BLaER1 (cell line): ENCODE measurements around the gene CAPRIN1.

ENCODE experiments used
- H3K27ac ChIP-seq: shearing (Covaris generic); formaldehyde crosslinking; 2 replicates; pipeline ENCODE4 v1.8.1; 2022
- H3K27me3 ChIP-seq: shearing (Covaris generic); formaldehyde crosslinking; 2 replicates; pipeline ENCODE4 v1.8.1; 2022
- H3K36me3 ChIP-seq: shearing (Covaris generic); formaldehyde crosslinking; 2 replicates; pipeline ENCODE4 v1.8.1; 2022
- H3K4me1 ChIP-seq: shearing (Covaris generic); formaldehyde crosslinking; 2 replicates; pipeline ENCODE4 v1.8.1; 2022
- H3K4me2 ChIP-seq: shearing (Covaris generic); formaldehyde crosslinking; 2 replicates; pipeline ENCODE4 v1.8.1; 2022
- H3K4me3 ChIP-seq: shearing (Covaris generic); formaldehyde crosslinking; 2 replicates; pipeline ENCODE4 v1.8.1; 2022
- H3K9ac ChIP-seq: shearing (Covaris generic); formaldehyde crosslinking; 2 replicates; pipeline ENCODE4 v1.8.1; 2022
- H3K9me3 ChIP-seq: shearing (Covaris generic); formaldehyde crosslinking; 2 replicates; pipeline ENCODE4 v1.8.1; 2022
- H4K20me1 ChIP-seq: shearing (Covaris generic); formaldehyde crosslinking; 2 replicates; pipeline ENCODE4 v1.8.1; 2022
- Cebpa-rat ChIP-seq: shearing (Covaris generic); IDR thresholded peaks from 2 replicates; pipeline ENCODE4 v1.8.1; 2022

CAPRIN1 gene

DNA sequence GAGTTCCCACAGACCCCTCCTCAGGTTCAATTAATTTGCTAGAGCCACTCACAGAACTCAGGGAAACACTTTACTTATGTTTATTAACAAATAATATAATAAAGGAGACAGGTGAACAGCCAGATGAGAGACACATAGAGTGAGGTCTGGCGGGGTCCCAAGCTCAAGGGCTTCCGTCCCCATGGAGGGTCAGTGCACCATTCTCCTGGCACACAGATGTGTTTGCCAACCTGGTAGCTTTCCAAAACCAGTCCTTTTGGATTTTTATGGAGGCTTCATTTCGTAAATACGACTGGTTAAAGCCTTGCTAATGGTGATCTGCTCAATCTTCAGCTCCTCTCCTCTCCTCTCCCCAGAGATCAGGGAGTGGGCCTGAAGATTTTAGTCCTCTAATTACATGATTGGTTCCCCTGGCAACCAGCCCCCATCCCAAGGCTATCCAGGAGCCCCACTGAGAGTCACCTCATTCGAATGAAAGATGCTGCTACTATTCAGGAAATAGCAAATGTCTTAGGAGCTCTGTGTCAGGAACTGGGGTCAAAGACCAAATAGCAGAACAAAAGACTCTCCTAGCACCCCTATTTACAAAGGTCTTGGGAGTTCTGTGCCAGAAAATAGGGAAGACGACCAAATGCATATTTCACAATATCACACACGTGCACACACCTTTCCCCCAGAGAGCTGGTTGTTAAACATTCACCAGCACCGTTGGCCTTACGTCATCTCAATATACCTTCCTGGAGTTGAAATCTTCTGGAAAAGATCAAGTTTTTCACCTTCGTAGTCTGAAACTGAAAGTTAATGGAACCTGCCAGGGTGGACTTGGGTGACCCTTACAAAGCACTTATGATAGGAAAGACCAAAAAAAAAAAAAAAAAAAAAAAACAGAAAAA lies 23.8 kb upstream of the CAPRIN1 start:
- no peak overlapping the region for H3K4me2 ChIP-seq
- no peak overlapping the region for H3K27ac ChIP-seq

DNA sequence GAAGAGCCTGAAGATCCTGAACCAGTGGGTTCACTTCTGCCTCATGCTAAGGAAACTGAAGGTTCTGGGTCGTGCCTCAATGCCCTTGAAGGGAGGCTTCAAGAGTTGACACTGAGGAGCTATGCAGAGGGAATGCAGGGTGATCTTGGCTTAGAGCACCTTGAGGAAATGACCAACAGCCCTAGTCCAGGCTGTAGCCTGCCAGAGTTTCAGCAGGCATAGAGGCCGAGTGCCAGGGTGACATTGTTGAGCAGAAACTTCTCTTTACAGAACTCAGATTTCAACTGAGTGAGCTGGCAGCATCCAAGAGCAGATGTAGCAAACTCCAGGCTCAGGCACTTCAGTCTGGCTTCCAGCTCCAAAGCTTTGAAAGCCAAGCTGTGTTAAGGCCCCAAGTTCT lies 23.1 kb upstream of the CAPRIN1 start:
- H3K9me3 ChIP-seq: no peaks in the 10 kb centered on the region
- no peak overlapping the region for H3K4me2 ChIP-seq
- no peak overlapping the region for H3K9ac ChIP-seq
- H3K27ac ChIP-seq: no peak overlapping the region
- no peaks in the 10 kb centered on the region for H3K36me3 ChIP-seq
- H4K20me1 ChIP-seq: no peaks in the 10 kb centered on the region
- H3K27me3 ChIP-seq: no peaks in the 10 kb centered on the region
- TF ChIP-seq Cebpa-rat: no peak
- no peaks in the 10 kb centered on the region for H3K4me1 ChIP-seq
- H3K4me3 ChIP-seq: no peak overlapping the region

More for the DNA sequence above, 23.8 kb upstream of the CAPRIN1 start:
- no peak overlapping the region for H3K9ac ChIP-seq
- no peaks in the 10 kb centered on the region for H3K36me3 ChIP-seq
- H3K27me3 ChIP-seq: no peaks in the 10 kb centered on the region
- no peak overlapping the region for H3K4me3 ChIP-seq
- peaks cover under 1% of the 10 kb centered on the region; the same call in 1 of the 2 replicates for H3K9me3 ChIP-seq
- H3K4me1 ChIP-seq: no peaks in the 10 kb centered on the region
- TF ChIP-seq Cebpa-rat: no peak
- H4K20me1 ChIP-seq: no peaks in the 10 kb centered on the region

DNA sequence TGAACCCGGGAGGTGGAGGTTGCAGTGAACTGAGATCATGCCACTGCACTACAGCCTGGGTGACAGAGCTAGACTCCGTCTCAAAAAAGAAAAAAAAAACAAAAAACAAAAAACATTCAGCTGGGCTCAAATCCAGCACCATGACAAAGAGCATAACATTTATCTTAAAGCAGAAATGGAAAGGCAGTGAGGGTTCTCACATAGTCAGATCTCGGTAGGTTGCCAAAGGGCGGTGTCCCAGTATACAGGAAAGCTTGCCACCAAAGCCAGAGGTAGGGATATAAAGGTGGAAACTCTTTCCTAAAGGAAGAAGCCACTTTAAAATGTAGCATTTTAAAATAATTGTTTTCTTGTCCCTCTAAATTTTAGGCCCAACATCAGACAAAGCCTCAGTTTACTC lies 22.4 kb upstream of the CAPRIN1 start:
- Histone ChIP-seq H3K4me1 (no peaks in the 10 kb centered on the region), H3K27ac (no peak overlapping the region), H4K20me1 (no peaks in the 10 kb centered on the region), H3K9ac (no peak overlapping the region), H3K9me3 (no peaks in the 10 kb centered on the region), H3K36me3 (no peaks in the 10 kb centered on the region), H3K27me3 (no peaks in the 10 kb centered on the region), H3K4me3 (no peak overlapping the region), H3K4me2 (no peak overlapping the region)
- no peak for TF ChIP-seq Cebpa-rat

DNA sequence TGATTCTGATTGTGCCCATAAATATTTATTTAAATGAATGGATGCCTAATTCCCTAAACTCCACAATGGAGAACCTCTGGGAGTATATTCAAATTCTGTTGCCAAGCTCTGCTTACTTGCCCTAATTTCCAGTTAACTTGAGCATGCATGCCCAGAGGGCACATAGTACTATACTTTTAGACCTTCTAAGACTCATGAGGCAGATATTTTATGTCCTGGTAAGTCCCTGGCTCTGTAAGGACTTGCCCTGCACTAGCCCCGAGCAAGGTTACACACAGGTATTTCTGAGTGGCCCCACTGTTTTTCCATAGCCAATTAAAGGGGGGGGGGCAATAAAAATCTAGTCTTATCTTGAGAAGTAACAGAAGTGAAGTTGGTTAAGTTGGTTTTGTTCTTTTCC lies 21.1 kb upstream of the CAPRIN1 start:
- Histone ChIP-seq H3K27ac (no peak overlapping the region), H3K4me1 (no peaks in the 10 kb centered on the region), H3K9me3 (no peaks in the 10 kb centered on the region), H3K4me3 (no peak overlapping the region), H3K4me2 (no peak overlapping the region), H3K9ac (no peak overlapping the region), H3K27me3 (no peaks in the 10 kb centered on the region), H4K20me1 (no peaks in the 10 kb centered on the region), H3K36me3 (no peaks in the 10 kb centered on the region)
- TF ChIP-seq Cebpa-rat: no peak

DNA sequence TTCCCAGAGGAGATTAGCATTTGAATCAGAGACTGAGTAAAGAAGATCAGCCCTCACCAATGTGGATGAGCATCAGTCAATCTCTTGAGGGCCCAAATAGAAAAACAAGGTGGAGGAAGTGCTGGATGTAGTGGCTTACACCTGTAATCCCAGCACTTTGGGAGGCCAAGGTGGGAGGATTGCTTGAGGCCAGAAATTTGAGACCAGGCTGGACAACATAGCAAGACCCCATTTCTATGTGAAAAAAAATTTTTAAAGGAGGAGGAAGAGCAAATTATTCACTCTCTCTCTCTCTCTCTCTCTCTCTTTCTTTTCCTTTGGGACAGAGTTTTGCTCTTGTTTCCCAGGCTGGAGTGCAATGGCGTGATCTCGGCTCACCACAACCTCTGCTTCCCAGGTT lies 18.1 kb upstream of the CAPRIN1 start:
- Histone ChIP-seq H3K4me3 (no peak overlapping the region), H3K9me3 (no peaks in the 10 kb centered on the region), H3K4me2 (no peak overlapping the region), H3K27me3 (no peaks in the 10 kb centered on the region), H4K20me1 (no peaks in the 10 kb centered on the region), H3K4me1 (no peaks in the 10 kb centered on the region), H3K36me3 (no peaks in the 10 kb centered on the region), H3K9ac (no peak overlapping the region), H3K27ac (no peak overlapping the region)
- TF ChIP-seq Cebpa-rat: no peak

DNA sequence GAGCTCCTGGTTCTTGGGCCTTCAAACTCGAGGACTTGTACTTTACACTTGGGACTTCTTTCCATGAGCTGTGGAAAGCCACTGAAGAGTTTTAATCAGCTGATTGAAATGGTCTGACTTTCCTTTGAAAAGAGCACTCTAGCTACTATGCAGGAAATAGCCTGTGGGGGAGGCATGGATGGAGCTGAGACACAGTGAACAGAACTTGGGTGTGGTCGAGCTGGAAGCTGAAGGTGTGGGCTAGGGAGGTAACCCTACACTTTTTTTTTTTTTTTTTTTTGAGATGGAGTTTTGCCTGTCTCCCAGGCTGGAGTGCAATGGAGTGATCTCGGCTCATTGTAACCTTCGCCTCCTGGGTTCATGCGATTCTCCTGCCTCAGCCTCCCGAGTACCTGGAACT lies 17.5 kb upstream of the CAPRIN1 start:
- H3K4me2 ChIP-seq: no peak overlapping the region
- H4K20me1 ChIP-seq: no peaks in the 10 kb centered on the region
- H3K9me3 ChIP-seq: no peaks in the 10 kb centered on the region
- no peaks in the 10 kb centered on the region for H3K27me3 ChIP-seq
- no peaks in the 10 kb centered on the region for H3K36me3 ChIP-seq
- no peak overlapping the region for H3K27ac ChIP-seq
- no peak for TF ChIP-seq Cebpa-rat
- no peaks in the 10 kb centered on the region for H3K4me1 ChIP-seq
- no peak overlapping the region for H3K9ac ChIP-seq
- H3K4me3 ChIP-seq: no peak overlapping the region

DNA sequence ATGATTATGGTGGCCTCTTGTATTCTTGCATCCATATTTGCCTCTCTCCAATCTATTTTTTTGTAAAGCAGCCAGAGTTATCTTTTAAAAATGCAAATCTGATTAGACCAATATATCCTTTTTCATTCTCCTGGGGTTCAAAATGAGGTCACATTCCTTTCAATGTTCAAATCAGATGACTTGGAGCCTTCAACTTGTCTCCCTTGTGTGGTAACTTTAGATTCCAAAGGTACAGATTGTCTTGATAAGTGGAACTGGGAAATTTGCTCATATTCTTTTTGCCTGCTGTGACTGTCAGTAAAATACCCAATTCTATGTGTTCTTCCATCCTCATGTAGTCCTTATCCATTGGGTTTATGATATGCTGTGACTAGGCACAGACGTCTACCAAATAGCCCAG lies 15.1 kb upstream of the CAPRIN1 start:
- no peak for TF ChIP-seq Cebpa-rat
- Histone ChIP-seq H3K36me3 (no peaks in the 10 kb centered on the region), H3K9ac (no peak overlapping the region), H3K9me3 (no peaks in the 10 kb centered on the region), H4K20me1 (no peaks in the 10 kb centered on the region), H3K27me3 (no peaks in the 10 kb centered on the region), H3K4me2 (no peak overlapping the region), H3K4me3 (no peak overlapping the region), H3K27ac (no peak overlapping the region), H3K4me1 (no peaks in the 10 kb centered on the region)

DNA sequence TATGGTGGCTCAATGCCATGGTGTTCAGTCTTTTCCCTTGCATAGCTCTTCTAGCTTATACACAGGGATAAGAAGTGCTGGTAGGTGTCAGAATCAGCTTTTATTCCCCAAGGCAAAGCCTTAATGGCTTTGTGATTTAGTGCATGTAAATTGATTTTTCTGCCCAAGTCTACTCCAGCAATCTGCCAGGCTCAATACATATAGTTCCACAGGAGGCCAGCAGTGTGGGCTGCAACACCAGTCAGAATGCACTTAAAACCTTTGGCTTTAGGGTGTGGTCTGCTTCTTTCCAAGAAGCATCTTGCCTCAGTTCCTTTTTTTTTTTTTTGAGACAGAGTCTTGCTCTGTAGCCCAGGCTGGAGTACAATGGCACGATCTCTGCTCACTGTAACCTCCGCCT lies 14.5 kb upstream of the CAPRIN1 start:
- Histone ChIP-seq H3K36me3 (no peaks in the 10 kb centered on the region), H3K9me3 (no peaks in the 10 kb centered on the region), H3K27me3 (no peaks in the 10 kb centered on the region), H3K9ac (no peak overlapping the region), H4K20me1 (no peaks in the 10 kb centered on the region), H3K27ac (no peak overlapping the region), H3K4me3 (no peak overlapping the region), H3K4me2 (no peak overlapping the region), H3K4me1 (no peaks in the 10 kb centered on the region)
- no peak for TF ChIP-seq Cebpa-rat

DNA sequence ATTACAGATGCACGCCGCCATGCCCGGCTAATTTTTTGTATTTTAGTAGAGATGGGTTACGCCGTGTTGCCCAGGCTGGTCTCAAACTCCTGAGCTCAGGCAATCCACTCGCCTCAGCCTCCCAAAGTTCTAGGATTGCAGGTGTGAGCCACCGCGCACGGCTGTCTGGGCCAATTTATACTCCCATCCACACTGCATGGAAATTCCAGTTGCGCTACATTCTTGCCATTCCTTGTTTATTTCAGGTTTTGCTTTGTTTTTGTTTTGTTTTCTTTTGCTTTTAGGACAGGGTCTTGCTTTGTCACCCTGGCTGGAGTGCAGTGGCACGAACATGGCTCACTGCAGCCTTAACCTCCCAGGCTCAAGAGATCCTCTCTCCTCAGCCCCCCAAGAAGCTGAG lies 11.0 kb upstream of the CAPRIN1 start:
- Histone ChIP-seq H3K9me3 (no peaks in the 10 kb centered on the region), H3K4me3 (no peak overlapping the region), H3K27me3 (no peaks in the 10 kb centered on the region), H3K4me2 (no peak overlapping the region), H4K20me1 (no peaks in the 10 kb centered on the region), H3K27ac (no peak overlapping the region), H3K4me1 (no peaks in the 10 kb centered on the region), H3K9ac (no peak overlapping the region), H3K36me3 (no peaks in the 10 kb centered on the region)
- no peak for TF ChIP-seq Cebpa-rat

DNA sequence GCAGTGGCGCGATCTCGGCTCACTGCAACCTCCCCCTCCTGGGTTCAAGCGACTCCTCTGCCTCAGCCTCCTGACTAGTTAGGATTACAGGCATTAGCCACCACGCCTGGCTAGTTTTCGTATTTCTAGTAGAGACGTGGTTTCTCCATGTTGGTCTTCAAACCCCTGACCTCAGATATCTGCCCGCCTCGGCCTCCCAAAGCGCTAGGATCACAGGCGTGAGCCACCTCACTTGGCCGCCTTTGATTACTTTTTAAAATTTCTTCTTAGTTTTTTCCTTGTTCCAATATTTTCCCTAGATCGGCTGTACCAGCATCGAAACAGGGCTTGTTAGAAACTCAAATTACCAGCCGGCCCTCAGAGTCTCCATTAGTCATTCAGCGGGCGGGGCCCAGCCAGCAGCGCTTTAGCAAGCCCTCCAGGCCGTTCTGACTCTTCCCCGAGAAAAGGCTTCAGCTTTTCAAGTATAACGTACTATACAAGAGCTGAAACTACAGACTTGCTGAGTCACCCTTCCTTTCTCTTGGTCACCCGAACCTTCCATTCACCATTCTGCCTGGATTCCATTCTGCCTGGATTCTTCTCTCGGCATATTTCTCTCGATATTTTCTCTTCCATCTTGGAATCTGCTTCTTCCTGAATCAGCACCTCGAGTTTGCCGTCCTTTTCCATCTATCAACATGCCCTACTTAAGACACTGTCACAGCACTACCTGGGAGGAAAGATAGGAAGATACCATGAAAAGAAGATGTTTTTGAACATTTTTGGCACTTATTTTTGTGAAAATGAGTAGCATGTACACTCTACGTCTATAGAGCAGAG lies 6.7 kb upstream of the CAPRIN1 start:
- no peak for TF ChIP-seq Cebpa-rat
- Histone ChIP-seq H3K4me2 (no peak overlapping the region), H3K27me3 (no peaks in the 10 kb centered on the region), H3K4me1 (peaks cover 15% of the 10 kb centered on the region), H3K4me3 (no peak overlapping the region), H3K27ac (no peak overlapping the region), H4K20me1 (no peaks in the 10 kb centered on the region), H3K9me3 (no peaks in the 10 kb centered on the region), H3K36me3 (no peaks in the 10 kb centered on the region), H3K9ac (no peak overlapping the region)
